ENCODE data around the gene PCID2.
A peak's percentile ranks its signal among the peaks of the same experiment; 100 is the strongest.

The PCID2 gene

DNA sequence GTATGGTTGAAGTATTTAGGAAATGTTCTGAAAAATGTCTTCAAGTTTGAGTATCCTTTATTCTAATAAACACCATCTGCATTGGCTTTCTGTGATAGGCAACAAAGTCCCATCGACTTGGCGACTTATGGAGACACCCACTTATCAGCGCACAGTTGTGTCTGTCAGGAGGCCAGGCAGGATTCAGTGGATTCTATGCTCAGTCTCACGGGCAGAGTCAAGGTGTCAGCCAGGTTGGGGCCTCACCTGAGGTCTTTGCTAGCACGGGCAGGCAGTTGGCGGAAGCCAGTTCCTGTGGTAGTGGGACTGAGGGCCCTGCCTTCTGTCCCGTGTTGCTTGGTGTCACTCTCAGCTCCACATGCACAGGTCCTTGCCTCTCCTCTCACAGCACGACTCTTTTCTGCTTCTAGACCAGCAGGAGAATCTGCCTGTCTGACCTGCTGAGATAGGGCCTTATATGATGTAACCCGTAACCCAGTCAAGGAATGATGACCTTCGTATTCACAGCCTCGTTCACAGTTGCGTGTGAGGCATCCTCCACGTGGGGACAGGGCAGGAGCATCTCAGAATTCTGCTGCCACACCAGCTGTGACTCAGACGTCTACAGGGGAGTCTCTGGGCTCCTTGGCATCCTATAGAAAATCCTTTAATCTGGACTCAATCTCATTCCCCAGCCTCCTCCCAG, 10.9 kb upstream of the PCID2 start:
- no peak for DNase-seq

DNA sequence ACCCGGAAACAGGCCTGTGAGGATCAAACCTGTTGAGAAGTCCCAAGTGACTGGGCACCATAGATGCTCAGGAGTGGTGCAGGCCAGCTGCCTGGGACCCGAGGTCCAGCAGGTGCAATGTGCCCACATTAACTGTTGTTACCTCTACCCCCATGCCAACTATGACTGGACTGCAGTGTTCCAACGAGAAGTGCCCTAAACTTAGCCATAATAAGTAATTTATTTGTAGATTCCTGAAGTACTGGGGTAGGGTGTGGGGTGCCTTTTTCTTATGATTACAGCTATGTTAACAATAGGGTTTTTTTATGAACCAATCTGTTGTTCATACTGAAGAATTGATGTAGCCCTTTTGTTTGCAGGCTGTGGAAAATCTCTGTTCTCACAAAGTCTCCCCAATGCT, 10.1 kb upstream of the PCID2 start:
- DNase-seq = no peak

DNA sequence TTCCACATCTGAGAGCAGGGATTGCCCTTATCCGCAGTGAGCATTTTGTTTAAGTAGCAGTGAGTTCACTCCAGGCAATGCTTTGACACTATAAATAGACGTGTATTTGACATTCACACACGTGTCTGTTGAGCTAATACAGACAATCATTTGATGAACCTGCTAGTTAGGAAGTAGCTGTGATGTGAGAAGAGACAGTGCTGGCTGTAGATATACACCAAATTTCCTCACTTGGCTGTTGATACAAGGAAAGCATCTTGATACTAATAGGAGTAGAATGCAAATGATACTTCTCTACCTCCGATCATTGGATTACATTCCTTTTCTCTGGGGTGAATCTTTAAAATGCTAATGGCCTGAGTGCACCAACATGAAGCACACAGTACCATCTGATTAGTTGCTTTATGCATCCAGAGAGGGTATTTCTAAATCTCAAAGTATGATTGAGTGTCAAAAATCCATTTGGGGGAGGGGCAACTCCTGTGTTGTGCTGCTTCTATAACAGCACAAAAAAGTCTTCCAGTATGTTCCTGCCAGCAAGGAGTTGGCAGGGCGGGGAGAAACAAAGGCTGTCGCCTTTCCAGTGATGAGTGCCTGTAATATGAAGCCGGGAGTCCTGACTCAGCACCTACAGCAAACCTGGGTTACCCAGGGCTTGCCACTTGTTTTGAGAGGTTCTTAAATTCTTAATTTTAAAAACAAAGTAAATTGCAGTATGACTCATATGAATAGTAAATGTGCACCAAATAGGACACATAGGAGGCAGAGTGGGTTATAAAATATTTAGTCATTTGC, 8.0 kb upstream of the PCID2 start:
- no peak for DNase-seq

DNA sequence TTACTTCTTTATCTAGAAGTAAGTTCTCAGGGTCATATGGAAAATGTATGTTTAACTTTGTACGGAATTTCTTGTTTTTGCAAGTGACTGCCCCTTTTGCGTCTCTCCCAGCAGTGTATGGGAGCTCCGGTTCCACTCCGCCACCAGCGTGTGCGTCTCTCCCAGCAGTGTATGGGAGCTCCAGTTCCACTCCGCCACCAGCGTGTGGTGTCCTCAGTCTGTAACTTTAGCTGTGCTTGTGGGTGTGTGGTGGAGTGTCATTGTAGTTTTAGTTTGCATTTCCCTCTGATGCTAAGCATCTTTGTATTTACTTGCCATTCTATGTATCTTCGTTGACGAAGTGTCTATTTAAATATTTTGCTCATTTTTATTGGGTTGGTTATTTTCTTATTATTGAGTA, 3.3 kb upstream of the PCID2 start:
- peak in 1 of 2 donors; percentile 19 for DNase-seq

DNA sequence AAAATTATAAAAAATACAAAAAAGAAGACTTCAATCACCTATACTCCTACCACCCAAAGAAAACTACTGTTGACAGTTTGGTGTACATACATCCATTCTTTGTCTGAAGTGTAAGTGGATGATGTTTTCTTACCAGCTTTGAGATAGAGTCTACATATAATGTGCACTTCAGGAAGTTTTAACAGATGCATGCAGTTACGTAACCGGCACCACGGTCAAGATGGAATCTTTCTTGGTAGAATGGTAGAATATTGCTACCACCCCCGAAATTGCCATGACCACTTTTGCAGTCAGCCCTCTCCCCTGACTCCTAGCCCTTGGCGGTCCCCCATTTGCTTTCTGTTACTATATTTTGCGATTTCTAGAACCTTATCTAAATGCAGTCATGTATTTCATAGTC, 2.4 kb upstream of the PCID2 start:
- no peak for DNase-seq

DNA sequence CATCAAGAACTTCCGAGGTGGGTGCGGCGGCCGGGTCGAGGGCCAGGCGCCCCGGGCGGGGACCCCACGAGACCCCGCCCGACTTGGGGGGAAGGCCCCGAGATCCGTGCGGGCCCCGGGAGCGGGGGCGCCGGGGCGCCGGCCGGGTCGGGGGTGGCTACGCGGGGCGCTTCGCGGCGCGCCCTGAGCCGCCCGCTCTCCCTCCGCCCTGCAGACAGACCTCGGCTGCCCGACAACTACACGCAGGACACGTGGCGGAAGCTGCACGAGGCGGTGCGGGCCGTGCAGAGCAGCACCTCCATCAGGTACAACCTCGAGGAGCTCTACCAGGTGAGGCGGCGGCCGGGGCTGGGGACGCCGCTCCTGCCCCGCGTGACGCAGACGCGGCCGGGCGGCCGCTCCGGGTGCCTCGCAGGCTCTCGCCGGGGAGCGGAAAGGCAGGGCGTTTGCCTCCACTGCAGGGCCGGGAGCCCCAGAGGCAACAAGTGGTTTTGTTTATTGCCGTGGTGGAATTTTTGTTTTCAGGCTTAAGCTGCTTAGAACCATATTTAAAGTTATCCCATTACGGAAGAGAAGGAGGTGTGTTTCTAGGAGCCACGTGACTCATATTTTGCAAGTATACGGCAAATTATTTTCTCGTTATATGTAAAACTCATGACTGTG, 1.4 kb upstream of the PCID2 start:
- DNase-seq = peak; percentile 78 to 81

DNA sequence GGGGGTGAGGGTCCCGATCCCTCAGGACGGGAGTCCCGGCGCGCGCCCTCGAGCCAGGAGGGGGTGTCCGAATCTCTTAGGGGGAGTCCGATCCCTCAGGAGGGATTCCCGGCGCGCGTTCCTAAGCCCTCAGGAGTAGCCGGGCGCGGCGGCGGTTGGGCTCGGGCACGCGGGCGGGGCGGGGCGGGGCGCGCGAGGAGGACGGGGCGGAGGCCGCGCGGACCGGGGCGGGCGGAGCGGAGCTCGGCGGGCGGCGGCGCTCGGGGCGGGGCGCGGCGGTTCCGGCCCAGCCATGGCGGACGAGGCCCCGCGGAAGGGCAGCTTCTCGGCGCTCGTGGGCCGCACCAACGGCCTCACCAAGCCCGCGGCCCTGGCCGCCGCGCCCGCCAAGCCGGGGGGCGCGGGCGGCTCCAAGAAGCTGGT, 878 bp upstream of the PCID2 start, which contains the start of gene CUL4A:
CUL4A (plus strand) TSS at position 278 of the 423 bp plus-strand sequence; CDS start at position 293, 15 bp downstream.
- peak; percentile 69 to 78 for DNase-seq

DNA sequence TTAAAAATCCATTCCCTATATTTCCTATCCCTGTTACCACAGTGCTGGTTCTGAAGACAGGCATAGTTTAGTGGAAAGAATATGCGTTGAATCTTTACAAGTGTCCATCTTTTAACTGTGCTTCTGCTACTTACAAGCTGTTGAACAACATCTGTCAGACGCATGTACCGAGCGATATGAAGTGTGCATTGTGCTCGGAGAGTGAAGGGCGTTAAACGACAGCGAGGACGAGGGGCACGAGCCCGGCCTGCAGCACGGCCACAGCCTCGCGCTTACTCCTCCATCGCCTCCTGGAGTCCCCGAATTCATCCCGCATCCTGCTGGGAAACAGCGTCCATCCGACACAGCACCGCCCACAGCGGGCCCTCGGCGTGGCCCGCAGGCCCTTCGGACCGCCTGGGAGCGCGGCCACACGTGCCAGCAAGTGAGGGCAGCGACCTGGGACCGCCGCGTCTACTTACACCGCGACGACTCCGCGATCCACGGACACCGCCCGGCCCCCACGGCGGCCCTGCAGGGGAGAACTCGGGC, 514 bp downstream of the PCID2 start:
- DNase-seq = no peak

DNA sequence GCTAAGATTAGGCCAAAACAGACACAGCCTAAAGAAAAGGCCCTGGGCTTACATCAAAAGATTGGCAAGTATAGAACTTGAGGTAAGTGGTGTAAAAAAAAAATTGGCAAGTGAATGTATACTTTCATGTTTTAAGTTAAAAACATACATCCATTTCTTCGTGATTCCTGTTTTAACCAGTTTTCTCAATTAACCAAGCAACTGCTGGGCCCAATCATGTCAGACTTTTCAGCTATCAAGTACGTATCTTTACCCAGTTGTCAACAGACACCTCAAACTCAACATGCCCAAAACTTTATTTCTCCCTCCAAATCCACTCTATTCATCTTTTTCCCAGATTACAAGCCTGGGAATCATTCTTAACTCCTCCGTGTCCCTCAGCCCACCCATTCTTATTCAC, 1.0 kb downstream of the PCID2 start:
- no peak for DNase-seq

DNA sequence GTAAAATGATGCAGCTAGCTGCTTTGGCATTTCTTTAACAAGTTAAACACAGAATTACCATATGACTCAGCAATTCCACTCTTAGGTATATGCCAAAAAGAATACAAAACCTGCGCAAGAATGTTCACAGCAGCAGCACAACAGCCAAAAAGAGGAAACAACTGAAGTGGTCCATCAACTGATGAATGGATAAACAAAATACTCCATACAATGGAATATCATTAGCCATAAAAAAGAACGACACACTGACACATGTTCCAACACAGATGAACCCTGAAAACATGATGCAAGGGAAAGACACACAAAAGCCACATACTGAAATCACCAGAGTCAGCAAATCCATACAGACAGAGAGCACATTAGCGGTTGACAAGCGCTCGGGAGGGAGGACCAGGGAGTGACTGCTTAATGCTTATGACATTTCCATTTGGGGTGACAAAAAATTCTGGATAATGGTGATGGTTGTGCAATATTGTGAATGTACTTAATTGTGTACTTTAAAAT, 3.0 kb downstream of the PCID2 start:
- DNase-seq = no peak

DNA sequence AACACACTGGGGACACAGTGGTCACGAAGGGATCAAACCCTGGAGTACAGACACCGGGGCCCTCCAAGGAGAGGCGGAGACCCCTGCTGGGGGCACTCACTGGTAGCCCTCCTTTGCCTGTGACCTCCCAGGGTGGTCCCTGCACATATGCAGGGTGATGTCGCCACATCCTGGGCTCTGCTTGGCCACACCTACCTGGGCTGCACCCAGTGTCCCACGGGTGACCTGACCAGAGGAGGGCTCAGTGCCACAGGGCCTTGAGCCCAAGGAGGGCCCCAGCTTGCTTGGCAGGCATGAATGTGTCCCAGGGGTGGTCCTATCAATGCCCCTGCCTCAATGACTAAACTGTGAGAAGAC, 4.1 kb downstream of the PCID2 start:
- no peak for DNase-seq

DNA sequence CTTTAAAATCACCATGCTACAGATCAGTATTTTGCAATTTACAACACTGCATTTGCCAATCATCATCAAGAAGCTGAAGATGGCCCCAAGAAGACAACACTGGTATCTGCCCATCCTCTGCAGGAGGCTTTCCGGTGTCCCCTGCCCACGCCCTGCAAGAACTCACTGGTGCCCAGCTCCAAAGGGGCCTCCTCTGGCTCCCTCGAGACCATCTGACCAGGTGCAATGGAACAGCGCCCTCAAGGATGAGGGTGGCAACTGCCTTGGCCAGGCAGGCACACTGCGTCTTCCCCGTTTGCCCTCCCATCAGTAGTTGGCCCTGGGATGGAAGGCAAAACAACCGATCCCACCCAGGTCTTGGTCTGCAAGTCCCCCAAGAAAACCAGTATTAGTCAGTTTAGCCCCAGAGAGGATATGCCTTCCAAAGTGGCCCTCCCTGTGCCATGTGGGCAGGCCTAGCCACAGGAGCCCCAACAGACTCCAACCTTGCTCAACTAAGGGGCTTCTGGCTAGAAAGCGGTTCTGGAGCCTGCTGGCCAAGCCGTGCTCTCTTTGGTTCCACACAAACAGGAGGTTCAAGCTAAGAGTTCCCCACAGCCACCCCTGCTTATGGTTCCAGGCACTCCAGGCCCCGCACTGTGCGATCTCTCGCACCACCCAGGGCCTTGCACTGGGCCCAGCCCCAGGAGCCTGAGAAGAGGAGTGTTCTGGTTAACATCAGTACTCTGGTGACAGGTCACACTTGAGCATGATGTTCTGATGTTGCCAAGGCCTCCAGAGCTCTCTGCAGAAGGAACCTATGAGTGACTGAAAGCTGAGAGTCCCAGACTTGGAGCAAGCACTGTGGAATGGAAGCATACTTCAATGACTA, 4.7 kb downstream of the PCID2 start:
- no peak for DNase-seq

DNA sequence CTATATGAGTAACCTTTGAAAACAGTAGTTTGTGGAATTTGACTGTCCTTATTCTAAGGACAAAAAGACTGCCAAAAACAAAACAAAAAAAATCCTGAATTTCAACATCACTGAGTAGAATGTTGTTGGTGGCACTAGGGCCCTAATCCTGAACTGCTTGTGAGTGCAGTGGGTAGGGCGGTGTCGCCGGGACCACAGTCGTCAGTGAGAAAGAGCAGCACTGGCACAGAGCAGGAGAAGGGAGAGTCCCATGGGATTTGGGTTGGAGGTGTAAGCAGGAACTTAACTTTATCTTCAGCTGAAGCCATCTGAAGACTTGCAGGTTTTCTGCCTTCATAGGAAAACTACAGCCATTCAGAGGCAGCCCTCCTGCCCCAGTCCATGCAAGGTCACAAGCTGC, 5.6 kb downstream of the PCID2 start:
- no peak for DNase-seq

DNA sequence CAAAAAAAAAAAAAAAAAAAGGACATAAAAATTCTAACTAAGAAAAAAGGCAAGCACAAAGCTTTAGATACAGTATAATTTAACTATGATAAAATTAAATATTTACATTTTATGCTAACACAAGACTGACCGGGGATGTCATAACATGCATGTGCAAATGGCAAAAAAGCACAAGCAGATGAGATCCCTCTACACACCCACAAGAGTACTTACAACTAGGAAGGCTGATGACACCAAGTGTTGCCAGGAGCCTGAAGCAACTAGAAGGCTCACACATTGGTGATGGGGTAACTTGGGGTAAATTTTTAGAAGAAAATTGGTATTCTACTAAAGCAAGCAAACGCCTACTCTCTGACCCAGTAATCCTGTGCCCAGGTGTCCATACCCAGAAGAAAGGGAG, 6.7 kb downstream of the PCID2 start:
- no peak for DNase-seq

DNA sequence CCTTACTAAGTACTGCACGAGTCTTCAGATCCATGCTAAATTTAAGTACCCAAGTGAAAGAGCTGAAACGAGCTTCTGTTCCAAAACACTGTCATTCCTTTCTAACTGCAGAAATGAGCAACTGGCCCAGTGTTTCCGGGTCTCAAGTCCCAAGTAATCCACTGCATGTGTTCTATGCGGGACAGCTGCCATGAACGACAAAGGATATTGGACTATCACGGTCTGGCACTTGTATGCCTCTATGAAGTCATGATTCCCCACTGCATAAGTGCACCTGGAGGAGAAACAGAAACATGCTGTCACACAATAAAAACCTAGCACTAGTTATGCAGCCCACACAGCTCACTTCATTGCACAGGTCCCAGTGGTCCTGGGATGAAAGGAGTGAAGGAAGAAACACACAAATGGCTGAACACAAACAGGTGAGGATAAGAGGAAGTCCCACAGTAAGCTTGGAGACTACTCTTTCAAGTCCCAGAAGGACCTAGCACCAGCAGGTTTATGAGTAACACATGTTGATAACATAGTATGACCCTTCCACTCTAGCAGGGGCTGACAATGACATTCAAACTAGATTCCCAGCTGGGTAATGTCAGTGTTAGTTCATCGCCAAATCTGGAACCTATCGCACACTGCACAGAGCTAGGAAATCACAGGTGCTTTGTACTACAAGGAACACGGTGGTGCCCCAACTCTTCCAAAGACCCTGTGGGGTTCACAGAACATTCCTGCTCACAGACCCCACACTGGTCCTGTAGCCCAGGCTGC, 11.3 kb downstream of the PCID2 start:
- no peak for DNase-seq

DNA sequence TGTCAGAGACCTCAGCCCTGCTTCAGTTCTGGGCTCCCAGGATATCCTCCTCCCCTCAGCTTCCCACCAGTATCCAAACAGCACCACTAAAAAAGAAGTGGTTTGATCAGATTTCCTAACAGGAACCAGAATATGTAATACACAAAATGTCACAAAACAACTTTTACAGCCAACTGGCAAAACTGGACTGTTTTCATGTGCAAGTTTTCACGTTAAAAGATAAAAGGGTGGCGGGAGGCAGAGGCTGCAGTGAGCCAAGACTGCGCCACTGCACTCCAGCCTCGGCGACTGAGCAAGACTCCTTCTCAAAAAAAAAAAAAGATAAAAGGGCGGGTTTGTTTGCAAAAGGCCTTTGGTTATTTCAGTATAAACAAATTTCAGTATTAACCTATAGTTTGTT, 13.1 kb downstream of the PCID2 start:
- DNase-seq = no peak

DNA sequence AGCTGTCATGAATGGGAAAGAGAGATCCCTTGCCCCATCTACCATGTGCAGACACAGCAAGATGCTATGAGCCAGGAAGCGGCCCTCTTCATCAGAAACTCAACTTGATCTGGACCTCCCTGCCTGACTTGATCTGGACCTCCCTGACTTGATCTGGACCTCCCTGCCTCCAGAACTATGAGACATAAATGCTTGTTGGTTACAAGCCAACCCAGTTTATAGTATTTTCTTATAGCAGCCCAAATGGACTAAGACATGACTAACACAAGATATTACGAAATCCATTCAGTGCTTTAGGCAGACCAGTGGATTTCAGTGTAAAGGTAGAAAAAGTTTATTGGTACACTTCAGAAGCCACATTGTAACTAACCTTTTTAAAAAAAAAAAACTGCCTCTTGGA, 15.6 kb downstream of the PCID2 start:
- no peak for DNase-seq

DNA sequence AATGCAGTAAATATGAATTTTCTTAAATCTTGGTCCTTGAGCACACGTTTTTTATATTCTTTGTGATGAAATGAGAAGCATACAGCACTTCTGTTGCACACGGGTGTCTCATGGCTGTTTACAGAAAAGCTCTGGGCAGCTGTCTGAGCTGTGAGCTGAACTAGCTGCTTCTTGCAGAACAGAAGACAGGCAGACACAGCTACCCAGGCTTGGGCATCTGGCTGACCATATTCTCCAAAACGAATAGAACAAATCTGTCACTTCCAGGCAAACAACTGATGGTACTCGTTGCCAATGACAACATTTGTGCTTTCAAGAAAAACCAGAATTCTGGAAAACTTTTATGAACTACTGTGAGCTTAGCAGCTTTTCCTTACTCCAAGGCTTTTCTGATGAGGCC, 16.2 kb downstream of the PCID2 start:
- no peak for DNase-seq

DNA sequence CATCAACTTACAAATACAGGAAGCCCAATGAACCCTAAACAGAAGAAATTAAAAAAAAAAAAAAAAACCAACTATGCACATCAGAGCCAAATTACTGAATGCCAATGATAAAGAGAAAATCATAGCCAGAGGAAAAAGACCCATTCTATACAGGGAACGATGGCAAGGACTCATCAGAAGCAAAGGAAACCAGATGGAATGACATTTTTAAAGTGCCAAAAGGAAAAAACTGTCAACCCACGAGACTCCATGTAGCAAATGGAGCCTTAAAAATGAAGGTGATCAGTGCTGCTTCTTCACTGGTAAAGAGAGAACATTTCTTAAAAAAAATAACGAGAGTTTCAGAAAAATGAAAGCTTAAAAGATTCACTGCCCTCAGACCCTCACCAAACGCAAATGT, 18.3 kb downstream of the PCID2 start:
- DNase-seq = no peak

DNA sequence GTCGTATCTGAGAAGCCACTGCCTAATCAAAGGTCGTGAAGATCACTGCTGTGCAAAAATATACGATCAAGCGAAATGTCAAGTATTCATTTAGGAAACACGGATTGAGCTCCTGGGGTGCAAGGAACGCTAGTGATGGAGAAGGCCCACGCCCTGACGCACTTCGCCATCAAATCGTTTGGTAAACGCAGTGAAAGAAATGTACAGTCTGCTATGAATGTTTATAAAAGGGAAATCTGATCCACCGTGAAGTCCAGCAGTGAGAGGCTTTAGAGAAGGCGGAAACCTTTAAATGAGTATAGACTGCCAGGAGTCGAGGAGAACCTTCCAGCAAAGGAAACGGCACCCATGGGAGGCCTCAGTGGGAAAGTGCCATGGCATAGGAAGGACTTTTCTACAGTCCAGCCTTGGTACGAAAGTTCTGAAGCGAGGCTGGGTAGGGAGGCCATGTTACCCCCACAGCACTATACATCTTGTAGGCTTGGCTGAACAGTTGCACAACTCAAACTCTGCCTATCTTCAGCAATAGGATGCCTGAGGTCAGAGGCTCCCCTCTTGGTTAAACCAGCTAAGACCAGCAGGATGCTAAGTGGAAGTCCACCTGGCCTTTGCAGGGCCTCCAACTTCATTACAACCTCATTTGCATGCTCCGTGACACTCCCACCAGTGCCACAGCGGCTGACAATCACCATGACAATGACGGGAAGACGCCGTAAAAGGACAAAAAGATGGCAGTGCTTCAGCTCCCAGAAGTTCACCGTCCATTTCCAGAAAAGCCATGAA, 20.4 kb downstream of the PCID2 start:
- no peak for DNase-seq

DNA sequence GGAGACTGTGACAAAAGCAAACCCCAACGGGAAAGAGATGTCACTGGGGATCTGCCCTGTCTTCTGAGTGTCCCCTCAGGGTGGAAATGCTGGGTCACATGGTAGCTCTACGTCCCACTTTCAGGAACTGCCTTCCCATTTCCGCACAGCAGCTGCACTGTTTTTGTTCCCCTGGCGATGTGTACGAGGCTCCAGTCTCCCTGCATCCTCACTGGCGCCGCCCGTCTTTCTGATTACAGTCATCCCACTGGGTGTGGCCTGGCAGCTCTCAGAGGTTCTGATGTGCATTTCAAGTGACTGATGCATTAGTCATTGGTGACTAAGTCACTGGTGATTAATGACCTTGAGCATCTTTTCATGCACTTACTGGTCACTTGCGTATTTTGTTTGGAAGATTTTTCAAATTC, 21.2 kb downstream of the PCID2 start:
- peak in 1 of 2 donors; percentile 69 for DNase-seq

Data from CD4-positive, alpha-beta T cell treated with Interleukin-4 for 1 hour (primary cell).